Measurements from ENCODE around the gene SLC12A8.

Gene SLC12A8

DNA sequence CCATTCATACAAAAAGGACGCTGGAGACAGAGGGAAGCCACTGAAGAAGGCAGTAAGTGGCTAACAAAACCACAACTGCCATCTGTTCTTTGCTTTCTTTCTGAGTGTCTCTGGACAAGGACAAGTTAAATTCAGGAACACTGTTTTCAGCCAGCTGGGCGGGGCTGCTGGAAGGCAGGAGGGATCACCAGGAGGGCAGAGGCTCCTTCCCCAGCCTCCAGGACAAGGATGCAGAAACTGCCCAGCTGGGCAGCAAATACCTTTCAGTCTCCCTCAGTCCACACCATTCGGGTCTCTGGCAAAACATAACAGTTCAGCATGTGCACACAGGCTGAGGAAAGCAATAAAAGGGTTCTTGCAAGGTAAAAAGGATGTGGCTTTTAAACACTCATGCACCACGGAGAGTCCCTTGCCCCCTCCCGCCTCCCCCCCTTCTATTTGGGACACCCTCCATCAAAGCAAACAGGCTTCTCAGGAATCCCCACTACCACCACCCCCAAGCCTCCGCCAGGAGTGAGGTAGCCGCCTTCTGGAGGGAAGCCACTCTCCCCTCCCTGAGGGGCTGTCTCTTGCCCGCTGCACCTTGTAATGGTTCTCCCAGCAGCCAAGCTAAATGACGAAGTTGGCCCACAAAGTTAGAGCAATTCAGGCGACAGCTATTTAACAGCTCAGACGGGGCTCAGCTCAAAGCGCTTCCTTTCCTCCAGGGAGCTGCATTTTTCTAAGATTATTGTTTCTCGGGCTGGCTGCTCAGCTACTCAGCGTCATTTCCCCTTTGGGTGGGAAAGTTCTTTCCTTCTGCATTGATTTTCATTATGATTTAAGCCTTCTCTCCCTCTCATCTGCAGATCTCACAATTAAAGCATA, 160.6 kb downstream of the SLC12A8 start:
- no peaks in the 10 kb centered on the region for H3K27me3 ChIP-seq (ENCODE audit: low read depth)
- no peaks in the 10 kb centered on the region for H3K9me3 ChIP-seq
- peaks cover 26% of the 10 kb centered on the region for H3K4me1 ChIP-seq
- in situ Hi-C loops (cut with MboI; ENCODE audit: low sequenced_read_pairs), result no loop called here
- DNase-seq (ENCODE audit: low spot score in 2 of 2), result peak; percentile 28 to 54
- 0 out of 2 replicates have a peak, but pooled peaks cover 4% of the 10 kb centered on the region for H3K36me3 ChIP-seq (replicated peaks)
- no peak overlapping the region for H3K4me3 ChIP-seq

DNA sequence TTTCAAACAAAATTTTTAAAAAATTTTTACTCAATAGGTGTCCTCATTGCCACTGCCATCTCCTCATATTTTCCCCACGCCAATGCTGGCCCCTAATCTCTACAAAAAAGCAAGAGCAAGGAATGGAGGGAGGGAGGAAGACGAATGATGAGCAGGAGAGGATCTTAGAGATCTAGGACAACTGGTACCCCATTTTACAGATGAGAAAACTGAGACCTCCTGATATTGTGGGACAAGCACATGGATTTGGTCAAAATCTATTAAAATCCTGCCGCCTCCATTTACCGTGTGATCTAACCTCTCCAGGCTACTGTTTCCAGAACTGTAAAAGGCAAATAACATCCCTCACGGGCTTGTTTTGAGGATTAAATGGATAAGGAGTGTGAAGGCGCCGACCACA, 161.3 kb downstream of the SLC12A8 start:
- no peak for DNase-seq (ENCODE audit: low spot score in 2 of 2)
- Histone ChIP-seq H3K36me3 (replicated peaks) (0 out of 2 replicates have a peak, but pooled peaks cover 4% of the 10 kb centered on the region), H3K4me1 (peaks cover 26% of the 10 kb centered on the region), H3K4me3 (no peak overlapping the region), H3K9me3 (no peaks in the 10 kb centered on the region), H3K27me3 (ENCODE audit: low read depth) (no peaks in the 10 kb centered on the region)
- in situ Hi-C loops (cut with MboI; ENCODE audit: low sequenced_read_pairs), result no loop called here

DNA sequence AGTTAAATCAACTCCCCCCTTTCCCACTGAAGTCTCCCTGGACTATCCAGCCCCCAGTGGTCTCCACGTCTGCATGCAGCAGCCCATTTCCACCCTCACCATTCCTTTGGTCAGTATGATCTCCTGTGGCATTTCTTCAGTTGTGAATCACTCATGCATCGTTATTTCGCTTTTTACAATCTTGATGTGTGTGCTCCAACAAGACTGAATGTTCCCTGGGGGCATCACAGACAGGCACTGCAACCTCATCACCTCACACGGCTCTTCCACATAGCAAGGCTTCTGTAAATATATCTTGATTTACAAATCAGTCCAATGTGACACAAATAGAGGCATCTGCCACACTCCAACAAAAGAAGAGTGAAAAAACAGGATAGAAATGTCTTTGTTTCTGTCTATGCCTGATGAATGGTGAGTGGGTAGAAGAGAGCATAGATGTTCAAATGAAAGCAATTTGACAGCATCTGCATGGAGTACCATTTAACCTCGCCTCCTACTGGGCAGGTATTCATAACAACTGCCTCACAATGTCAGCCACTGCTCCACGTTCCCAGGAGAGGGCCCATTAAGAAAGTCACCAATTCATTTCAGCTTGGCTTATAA, 162.0 kb downstream of the SLC12A8 start:
- 0 out of 2 replicates have a peak, but pooled peaks cover 4% of the 10 kb centered on the region for H3K36me3 ChIP-seq (replicated peaks)
- in situ Hi-C loops (cut with MboI; ENCODE audit: low sequenced_read_pairs), result no loop called here

DNA sequence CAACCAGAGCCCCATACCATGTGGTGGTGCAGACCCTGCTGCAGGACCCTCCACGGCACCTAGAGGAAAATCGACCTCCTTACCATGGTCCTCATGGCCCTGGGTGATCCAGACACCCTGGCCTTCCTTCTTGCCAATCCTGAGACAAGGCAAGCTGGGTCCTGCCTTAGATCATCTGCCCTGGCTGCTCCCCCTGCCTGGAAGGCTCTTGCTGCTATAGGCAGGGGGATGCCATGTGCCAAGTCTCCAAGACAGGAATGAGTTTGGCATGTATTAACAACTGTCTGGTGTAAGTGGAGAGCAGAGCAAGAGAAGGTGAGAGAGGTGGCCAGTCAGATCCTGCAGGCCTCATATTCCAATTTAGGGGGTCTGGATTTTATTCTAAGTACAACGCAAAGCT, 164.3 kb downstream of the SLC12A8 start:
- no peak for DNase-seq (ENCODE audit: low spot score in 2 of 2)
- H3K36me3 ChIP-seq (replicated peaks), result 0 out of 2 replicates have a peak, but pooled peaks cover 4% of the 10 kb centered on the region
- no peak overlapping the region for H3K4me3 ChIP-seq
- no peaks in the 10 kb centered on the region for H3K27me3 ChIP-seq (ENCODE audit: low read depth)
- H3K9me3 ChIP-seq, result no peaks in the 10 kb centered on the region
- in situ Hi-C loops (cut with MboI; ENCODE audit: low sequenced_read_pairs), result no loop called here
- H3K4me1 ChIP-seq, result peaks cover 21% of the 10 kb centered on the region

More for the DNA sequence above, 162.0 kb downstream of the SLC12A8 start:
- Histone ChIP-seq H3K9me3 (no peaks in the 10 kb centered on the region), H3K27me3 (ENCODE audit: low read depth) (no peaks in the 10 kb centered on the region), H3K4me1 (peaks cover 24% of the 10 kb centered on the region), H3K4me3 (no peak overlapping the region)
- DNase-seq (ENCODE audit: low spot score in 2 of 2), result no peak

DNA sequence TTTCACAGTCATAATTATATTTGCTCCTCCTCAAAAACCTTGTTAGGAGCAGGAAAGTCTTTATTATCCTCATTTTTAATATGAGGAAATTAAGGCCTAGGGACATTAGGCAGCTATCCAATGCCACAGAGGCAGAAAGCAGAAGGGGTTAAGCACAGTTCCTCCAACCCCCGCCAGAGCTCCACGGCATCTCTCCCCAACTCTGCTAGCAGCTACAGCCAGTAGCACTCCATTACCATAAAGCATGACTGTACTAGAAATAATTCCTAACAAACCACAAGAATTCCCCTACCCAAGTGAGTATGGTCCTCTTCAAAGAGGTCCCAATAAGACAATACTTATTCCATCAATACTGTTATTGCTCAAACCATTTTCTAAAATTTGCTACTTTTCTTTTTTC, 166.6 kb downstream of the SLC12A8 start:
- H3K27me3 ChIP-seq (ENCODE audit: low read depth), result no peaks in the 10 kb centered on the region
- no peaks in the 10 kb centered on the region for H3K36me3 ChIP-seq (replicated peaks)
- H3K9me3 ChIP-seq, result no peaks in the 10 kb centered on the region
- no peak for DNase-seq (ENCODE audit: low spot score in 2 of 2)
- no peak overlapping the region for H3K4me3 ChIP-seq
- H3K4me1 ChIP-seq, result no peaks in the 10 kb centered on the region
- in situ Hi-C loops (cut with MboI; ENCODE audit: low sequenced_read_pairs), result no loop called here

DNA sequence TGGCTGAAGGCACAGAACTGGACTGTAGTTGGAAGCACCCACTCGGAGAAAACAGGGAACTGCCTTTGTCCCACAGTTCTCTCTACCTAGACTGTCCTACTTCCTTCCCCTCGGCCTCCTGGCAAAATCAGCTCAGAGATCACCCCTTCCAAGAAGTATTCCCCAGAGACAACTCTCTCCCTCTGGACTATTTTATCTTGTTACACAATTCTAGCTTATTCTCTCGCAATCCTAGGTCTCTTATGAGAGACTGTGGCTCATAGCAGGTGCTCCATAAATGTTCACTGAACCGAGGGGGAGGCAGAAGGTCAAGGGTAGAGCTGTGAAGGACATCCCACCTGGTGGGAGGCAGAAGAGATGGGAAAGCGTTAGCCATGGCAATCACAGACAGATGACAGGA, 167.4 kb downstream of the SLC12A8 start:
- Histone ChIP-seq H3K27me3 (ENCODE audit: low read depth) (no peaks in the 10 kb centered on the region), H3K36me3 (replicated peaks) (no peaks in the 10 kb centered on the region), H3K4me3 (no peak overlapping the region), H3K4me1 (no peaks in the 10 kb centered on the region), H3K9me3 (no peaks in the 10 kb centered on the region)
- no peak for DNase-seq (ENCODE audit: low spot score in 2 of 2)
- in situ Hi-C loops (cut with MboI; ENCODE audit: low sequenced_read_pairs), result no loop called here

DNA sequence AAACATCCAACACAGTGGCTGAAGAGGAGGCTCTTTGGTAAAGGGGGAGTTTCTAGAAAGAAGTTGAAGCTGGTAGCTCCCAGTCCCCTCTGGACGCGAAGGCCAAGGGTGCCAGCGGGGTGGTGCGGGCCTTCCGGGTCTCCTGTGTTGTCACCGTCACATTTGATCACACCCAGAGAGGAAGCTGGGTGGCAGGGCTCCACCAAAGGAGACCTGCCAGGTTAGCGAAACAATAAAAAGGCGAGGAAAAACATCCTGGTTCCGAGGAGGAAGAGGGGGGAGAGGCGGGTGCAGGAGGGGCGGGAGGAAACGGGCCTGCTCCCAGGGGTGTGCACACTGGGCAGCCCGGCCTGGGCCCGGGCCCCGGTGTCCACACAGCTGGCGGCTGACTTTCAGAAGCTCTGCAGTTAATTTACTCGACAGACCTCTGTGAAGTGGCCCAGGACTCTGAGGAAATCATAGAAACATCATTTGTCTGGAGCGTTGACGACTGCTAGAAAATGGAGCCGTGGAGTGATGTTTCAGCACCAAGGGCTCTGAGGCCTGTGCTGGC, 168.9 kb downstream of the SLC12A8 start:
- DNase-seq (ENCODE audit: low spot score in 2 of 2), result no peak
- in situ Hi-C loops (cut with MboI; ENCODE audit: low sequenced_read_pairs), result no loop called here

DNA sequence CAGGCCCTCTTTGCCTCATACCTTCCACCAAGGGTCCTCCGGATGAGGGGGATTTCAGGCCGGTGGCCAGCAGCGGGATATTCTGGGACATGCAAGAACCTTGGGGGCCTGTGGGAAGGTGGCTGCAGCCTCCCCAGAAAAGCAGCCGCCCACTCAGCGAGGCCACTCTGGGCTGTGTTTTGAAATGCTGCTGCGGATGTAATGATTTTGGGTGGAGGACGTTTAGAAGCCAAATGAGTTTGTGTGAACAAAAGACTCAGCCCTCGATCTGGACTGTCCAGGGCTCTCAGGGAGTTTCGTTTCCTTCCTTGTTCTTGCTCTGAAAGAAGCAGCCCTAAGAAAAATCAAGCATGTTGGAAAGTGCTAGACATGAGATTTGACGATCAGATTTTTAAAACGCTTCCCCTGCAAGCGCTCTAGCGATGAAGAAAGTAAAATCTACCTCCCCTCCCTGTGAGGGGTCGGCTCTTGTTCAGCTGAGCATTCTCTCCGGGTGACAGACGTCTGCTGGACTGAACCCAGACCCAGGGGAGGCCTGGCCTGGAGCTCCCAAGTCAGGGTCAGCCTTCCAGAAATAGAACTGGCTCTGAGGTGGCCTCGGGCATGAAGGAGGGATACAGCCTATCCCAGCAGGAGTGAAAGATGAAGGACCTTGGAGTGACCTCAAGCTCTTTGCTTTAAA, 169.7 kb downstream of the SLC12A8 start:
- DNase-seq (ENCODE audit: low spot score in 2 of 2), result no peak
- in situ Hi-C loops (cut with MboI; ENCODE audit: low sequenced_read_pairs), result no loop called here
- Histone ChIP-seq H3K9me3 (no peaks in the 10 kb centered on the region), H3K4me1 (peaks cover 6% of the 10 kb centered on the region), H3K36me3 (replicated peaks) (no peaks in the 10 kb centered on the region), H3K27me3 (ENCODE audit: low read depth) (no peaks in the 10 kb centered on the region), H3K4me3 (no peak overlapping the region)

More for the DNA sequence above, 168.9 kb downstream of the SLC12A8 start:
- H3K36me3 ChIP-seq (replicated peaks), result no peaks in the 10 kb centered on the region
- no peak overlapping the region for H3K4me3 ChIP-seq
- H3K4me1 ChIP-seq, result peaks cover 6% of the 10 kb centered on the region
- H3K27me3 ChIP-seq (ENCODE audit: low read depth), result no peaks in the 10 kb centered on the region
- H3K9me3 ChIP-seq, result no peaks in the 10 kb centered on the region

DNA sequence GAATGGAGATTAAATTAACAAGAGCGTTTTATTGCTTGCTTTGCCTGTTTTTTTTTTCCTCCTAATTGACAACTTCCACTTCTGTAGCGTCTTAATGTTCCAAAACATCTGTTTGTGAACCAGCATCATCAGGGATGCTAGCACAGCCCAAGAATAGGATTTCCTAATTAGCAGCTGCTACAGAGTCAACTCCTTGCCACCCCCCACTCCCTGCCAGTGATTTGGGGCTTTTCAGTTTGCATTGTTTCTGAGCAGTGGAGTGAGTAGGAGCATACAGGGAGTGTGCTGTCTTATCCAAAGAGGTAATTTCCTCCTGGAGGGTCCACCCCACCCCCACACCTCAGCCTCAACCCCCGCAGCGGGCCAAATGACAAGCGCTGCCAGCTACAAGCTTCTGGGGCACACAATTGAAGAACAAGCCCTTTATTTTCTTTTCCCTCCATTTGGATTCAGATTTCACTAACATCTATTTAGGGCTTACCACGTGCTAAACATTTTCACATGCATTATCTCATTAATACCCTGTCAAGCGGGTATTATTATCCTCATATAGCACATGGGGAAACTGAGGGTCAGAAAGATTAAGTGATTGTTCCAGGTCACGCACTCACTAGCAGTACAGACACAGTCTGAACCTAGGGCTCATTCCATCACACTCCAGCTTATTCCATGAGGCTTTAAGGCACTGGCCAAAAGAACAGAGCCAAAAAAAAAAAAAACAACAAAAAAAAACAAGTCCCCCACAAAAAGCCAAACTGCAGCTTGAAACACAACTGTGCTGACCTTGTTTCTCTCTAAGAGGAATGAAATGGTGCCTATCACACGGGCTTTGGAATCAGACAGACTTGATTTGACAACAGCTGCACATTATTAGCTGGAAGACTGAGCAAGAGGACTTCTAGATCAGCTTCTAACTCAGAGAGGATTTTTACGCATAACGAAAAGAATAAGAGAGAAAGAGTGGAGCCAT, 173.1 kb downstream of the SLC12A8 start:
- H3K9me3 ChIP-seq, result peaks cover 5% of the 10 kb centered on the region; the same call in 1 of the 2 replicates
- in situ Hi-C loops (cut with MboI; ENCODE audit: low sequenced_read_pairs), result no loop called here
- H3K4me1 ChIP-seq, result peaks cover 6% of the 10 kb centered on the region
- DNase-seq (ENCODE audit: low spot score in 2 of 2), result peak in 1 of 2 experiments; percentile 43
- H3K4me3 ChIP-seq, result no peak overlapping the region
- H3K36me3 ChIP-seq (replicated peaks), result no peaks in the 10 kb centered on the region
- no peaks in the 10 kb centered on the region for H3K27me3 ChIP-seq (ENCODE audit: low read depth)

DNA sequence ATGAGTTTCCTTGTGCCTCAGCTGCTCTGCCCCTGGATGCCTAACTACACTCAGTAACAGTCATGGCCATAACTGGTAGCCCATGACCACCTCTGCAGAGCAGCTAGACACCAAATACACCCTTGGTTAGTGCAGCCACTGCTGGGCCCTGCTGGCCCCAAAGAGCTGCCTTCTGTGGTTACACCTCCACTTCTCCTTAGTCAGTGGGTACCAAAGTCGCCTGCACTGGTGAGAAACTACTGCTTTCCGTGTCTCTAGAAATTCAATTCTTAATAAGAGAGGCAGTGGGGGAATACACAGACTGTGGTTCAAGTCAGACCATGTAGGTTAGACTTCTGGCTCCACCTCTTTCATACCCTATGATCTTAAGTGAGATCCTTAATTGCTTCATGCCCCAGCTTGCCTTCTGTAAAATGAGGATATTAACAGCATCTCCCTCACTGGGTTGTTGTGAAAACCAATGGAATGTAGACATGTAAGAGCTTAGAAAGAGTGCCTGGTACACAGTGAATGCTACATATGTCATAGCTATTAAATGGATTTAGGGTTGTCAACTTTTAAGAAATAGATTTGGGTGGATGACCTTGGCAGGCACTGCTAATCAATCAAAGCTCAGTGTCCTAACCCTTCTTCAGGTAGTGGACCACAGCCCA, 174.9 kb downstream of the SLC12A8 start:
- Histone ChIP-seq H3K36me3 (replicated peaks) (no peaks in the 10 kb centered on the region), H3K27me3 (ENCODE audit: low read depth) (no peaks in the 10 kb centered on the region), H3K4me3 (no peak overlapping the region), H3K4me1 (peaks cover 6% of the 10 kb centered on the region), H3K9me3 (peaks cover 5% of the 10 kb centered on the region; the same call in 1 of the 2 replicates)
- in situ Hi-C loops (cut with MboI; ENCODE audit: low sequenced_read_pairs), result no loop called here
- DNase-seq (ENCODE audit: low spot score in 2 of 2), result no peak

DNA sequence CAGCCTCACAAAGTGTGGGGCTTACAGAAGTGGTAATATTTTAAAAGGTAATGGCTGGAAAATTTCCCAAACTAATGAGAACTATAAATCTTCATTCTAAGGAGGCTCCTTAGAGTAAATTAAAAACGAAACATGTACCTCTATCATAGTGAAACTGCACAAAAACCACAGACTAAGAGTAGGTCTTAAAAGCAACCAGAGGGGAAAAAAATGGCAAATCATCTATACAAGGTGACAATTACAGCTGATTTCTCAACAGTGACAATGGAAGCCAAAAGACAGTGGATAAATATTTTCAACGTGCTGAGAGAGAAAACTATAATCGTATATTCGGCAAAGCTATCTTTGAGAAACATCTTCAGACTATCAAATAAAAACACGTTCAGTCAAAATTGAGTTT, 177.3 kb downstream of the SLC12A8 start:
- Histone ChIP-seq H3K4me3 (no peak overlapping the region), H3K4me1 (peaks cover 6% of the 10 kb centered on the region), H3K36me3 (replicated peaks) (no peaks in the 10 kb centered on the region), H3K9me3 (peaks cover 5% of the 10 kb centered on the region; the same call in 1 of the 2 replicates), H3K27me3 (ENCODE audit: low read depth) (no peaks in the 10 kb centered on the region)
- DNase-seq (ENCODE audit: low spot score in 2 of 2), result no peak
- in situ Hi-C loops (cut with MboI; ENCODE audit: low sequenced_read_pairs), result no loop called here

DNA sequence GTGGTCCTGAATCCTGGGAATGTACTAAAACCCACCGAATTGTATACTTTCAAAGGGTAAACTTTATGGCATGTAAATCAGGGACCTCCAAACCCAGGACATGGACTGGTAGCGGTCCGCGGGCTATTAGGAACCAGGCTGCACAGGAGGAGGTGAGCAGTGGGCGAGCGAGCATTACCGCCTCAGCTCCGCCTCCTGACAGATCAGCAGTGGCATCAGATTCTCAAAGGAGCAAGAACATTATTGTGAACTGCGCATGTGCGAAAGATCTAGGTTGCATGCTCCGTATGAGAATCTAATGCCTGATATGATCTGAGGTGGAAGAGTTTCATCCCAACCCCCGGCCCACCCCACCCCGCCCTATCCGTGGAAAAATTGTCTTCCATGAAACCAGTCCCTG, 178.9 kb downstream of the SLC12A8 start:
- peaks cover 4% of the 10 kb centered on the region; the same call in 1 of the 2 replicates for H3K36me3 ChIP-seq (replicated peaks)
- DNase-seq (ENCODE audit: low spot score in 2 of 2), result no peak
- peaks cover 5% of the 10 kb centered on the region; the same call in 1 of the 2 replicates for H3K9me3 ChIP-seq
- no peaks in the 10 kb centered on the region for H3K27me3 ChIP-seq (ENCODE audit: low read depth)
- in situ Hi-C loops (cut with MboI; ENCODE audit: low sequenced_read_pairs), result no loop called here
- no peak overlapping the region for H3K4me3 ChIP-seq
- H3K4me1 ChIP-seq, result no peaks in the 10 kb centered on the region
